ENCODE measurements around the gene RBX1.

The RBX1 gene

DNA sequence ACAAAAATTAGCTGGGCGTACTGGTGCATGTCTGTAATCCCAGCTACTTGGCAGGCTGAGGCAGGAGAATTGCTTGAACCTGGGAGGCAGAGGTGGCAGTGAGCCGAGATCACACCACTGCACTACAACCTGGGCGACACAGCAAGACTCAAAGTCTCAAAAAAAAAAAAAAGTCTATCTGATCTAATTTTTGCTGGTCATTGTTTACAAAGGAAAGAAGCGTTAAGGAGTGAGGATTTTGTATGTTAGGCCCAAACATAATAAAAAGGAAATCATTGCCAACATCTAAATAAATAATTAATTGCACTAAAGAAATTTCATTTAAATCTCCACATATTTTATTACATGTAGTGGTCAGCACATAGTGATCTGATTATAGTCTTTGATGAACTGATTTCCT is 2.9 kb downstream of the RBX1 start:
- TF ChIP-seq, protein P1, sequence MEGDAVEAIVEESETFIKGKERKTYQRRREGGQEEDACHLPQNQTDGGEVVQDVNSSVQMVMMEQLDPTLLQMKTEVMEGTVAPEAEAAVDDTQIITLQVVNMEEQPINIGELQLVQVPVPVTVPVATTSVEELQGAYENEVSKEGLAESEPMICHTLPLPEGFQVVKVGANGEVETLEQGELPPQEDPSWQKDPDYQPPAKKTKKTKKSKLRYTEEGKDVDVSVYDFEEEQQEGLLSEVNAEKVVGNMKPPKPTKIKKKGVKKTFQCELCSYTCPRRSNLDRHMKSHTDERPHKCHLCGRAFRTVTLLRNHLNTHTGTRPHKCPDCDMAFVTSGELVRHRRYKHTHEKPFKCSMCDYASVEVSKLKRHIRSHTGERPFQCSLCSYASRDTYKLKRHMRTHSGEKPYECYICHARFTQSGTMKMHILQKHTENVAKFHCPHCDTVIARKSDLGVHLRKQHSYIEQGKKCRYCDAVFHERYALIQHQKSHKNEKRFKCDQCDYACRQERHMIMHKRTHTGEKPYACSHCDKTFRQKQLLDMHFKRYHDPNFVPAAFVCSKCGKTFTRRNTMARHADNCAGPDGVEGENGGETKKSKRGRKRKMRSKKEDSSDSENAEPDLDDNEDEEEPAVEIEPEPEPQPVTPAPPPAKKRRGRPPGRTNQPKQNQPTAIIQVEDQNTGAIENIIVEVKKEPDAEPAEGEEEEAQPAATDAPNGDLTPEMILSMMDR (IDR thresholded peaks at IDR 0.05) = no peak
- no peak for DNase-seq (ENCODE audit: low spot score)
- Histone ChIP-seq H3K27ac (no peak overlapping the region), H3K4me3 (no peak overlapping the region)

DNA sequence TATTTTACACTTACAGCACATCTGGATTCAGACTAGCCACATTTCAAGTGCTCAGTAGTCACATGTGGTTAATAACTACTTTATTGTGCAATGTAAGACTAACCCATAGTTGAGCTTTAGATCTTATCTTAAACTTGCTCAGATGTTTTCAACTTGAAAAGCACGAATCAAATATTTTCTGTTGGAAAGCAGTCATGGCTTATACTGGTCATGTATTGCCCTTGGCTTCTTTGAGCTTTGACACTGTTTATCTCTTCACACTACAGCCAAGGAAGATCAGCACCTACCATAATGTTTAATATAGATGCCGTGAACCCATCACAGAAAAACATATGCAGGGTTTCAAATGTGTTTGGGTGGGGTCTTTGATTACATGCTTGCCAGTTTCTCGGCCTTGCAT is 4.4 kb downstream of the RBX1 start:
- TF ChIP-seq, protein P1 (IDR thresholded peaks at IDR 0.05) = no peak
- DNase-seq (ENCODE audit: low spot score) = no peak
- no peak overlapping the region for H3K4me3 ChIP-seq
- H3K27ac ChIP-seq = no peak overlapping the region

DNA sequence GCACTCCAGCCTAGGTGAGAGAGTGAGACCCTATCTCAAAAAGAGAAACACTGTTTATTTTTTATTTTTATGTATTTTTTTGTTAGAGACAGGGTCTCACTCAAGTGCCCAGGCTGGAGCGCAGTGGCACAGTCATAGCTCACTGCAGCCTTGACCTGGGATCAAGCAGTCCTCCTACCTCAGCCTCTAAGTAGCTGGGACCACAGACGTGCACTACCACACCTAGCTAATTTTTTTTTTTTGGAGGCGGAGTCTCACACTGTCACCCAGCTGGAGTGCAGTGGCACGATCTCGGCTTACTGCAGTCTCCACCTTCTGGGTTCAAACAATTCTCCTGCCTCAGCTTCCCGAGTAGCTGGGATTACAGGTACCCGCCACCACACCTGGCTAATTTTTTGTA is 6.4 kb downstream of the RBX1 start:
- DNase-seq (ENCODE audit: low spot score) = no peak
- Histone ChIP-seq H3K27ac (no peak overlapping the region), H3K4me3 (no peak overlapping the region)
- TF ChIP-seq, protein P1 (IDR thresholded peaks at IDR 0.05) = no peak

DNA sequence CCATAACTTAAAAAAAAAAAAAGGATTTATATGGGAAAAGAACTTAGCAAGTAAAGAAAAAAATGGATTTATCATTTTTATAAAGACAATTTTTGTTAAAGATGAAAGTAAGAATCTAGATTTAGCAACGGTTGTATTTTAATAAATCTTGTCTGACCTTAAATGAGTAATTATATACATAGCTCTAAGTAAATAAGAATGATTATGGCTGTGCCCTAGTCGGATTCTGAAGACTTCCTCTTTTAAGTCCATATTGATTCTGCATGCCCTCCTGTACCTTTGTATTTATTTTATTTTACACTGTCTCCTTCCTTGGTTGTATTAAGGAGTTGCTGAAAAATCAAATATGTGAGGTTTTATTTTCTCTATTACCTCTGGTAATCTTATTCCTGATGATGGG is 7.1 kb downstream of the RBX1 start:
- TF ChIP-seq, protein P1 (IDR thresholded peaks at IDR 0.05) = no peak
- no peak for DNase-seq (ENCODE audit: low spot score)
- H3K27ac ChIP-seq = no peak overlapping the region
- H3K4me3 ChIP-seq = no peak overlapping the region

DNA sequence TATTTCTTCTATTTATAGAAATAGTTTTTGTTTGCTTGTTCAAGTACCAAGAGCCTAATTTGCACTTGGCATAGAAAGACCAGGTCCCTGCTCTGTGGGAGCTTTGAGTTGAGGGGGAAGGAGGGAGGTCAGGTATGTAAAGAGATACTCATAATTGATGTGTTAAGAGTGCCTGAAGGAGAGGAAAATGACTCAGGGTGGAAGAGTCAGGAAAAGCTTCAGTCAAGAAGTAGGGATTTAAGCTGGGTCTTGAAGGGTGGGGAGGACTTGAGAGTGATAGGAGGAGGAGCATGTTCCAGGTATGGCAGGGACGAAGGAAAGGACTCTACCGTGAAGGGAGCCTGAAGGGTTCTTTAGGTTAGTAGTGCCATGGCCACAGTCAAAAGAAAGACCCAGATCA is 9.0 kb downstream of the RBX1 start:
- DNase-seq (ENCODE audit: low spot score) = no peak
- Histone ChIP-seq H3K4me3 (no peak overlapping the region), H3K27ac (no peak overlapping the region)
- TF ChIP-seq, protein P1 (IDR thresholded peaks at IDR 0.05) = no peak

DNA sequence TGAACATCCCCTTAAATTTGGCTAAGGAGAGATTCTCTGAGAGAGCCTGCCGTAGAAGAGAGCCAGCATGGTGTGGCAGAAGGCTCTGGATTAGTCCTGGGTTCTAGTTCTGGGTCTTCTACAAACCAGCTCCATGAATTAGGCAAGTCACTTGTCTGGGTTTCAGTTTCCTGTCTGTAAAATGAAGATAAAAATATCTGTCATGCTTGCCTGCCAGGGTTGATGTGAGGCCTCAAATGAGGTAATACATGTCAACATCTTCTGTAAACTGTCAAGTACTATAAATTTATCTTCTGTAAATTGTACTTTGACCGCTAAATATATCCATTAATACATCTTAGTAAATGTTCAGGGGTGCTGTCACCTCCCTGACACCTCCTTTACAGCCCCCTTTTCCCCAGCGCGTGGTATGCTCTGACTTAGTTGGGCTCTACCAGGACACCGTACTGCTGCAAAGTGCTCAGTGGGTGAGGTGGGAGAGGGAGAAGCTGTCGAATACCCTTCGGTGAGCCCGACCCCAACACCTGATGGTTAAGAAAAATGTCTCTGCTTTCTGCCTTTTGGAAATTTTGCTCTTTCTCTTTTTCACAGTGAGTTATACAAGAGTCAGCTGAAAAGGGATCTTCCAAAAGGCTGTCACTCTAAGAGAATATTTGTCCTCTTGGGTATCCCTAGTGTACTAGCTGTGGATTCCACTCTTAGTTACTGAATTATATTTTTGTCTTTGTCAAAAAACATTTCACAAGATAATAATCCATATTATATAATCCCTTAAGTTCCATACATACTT is 15.0 kb downstream of the RBX1 start:
- TF ChIP-seq, protein P1 (IDR thresholded peaks at IDR 0.05) = no peak
- no peak overlapping the region for H3K4me3 ChIP-seq
- no peak overlapping the region for H3K27ac ChIP-seq
- no peak for DNase-seq (ENCODE audit: low spot score)

DNA sequence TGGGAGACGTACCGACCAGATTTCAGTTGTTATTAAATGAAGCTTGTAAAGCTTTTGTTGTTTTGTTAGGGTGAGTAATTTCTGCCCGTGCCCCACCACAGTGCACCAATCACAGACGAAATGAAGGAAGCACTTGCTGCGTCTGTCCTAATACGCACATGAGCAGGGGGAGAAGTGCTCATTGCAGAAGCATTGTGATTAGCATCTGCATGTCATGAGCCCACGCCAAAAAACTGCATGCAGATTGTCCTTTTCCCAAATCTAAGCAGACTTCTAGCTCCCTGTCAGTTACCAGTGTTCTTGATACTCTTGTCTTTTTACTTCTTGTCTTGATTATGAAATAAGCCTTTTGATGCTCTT is 15.5 kb downstream of the RBX1 start:
- TF ChIP-seq, protein P1 (IDR thresholded peaks at IDR 0.05) = no peak
- Histone ChIP-seq H3K27ac (no peak overlapping the region), H3K4me3 (no peak overlapping the region)
- DNase-seq (ENCODE audit: low spot score) = no peak

Measured in coronary artery (tissue), 2 donors.